ENCODE measurements around the gene VAV1. TPM values are rescaled to one million over a fixed set of nuclear protein-coding genes. Genes with fewer than 3 reads are reported as not detected.

Gene VAV1
- total and polyA plus RNA-seq, 9 of the 15 experiments (the other 6 are each of a cell fraction or from before 2014, with no cell fraction given): 0.46 to 20.1 (median 11.1) TPM

DNA sequence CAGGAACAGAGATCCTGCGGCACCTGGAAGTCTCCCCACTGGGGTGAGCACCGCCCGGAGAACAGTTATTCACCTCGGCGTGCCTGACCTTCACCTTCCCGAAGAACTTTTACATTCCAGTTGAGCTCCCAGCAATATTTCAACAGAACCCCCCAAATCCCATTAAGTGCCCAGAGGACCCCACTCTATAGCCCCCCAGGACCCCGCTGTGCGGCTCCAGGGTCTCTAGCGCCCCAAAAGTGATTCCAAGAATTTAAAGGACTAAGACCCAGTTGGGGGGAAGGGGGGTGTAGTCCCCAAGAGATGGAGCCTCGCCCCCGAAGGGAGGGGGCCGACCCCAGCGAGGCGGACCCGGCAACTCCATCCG lies 35.6 kb upstream of the VAV1 start (continued):
- TF ChIP-seq, protein P1, sequence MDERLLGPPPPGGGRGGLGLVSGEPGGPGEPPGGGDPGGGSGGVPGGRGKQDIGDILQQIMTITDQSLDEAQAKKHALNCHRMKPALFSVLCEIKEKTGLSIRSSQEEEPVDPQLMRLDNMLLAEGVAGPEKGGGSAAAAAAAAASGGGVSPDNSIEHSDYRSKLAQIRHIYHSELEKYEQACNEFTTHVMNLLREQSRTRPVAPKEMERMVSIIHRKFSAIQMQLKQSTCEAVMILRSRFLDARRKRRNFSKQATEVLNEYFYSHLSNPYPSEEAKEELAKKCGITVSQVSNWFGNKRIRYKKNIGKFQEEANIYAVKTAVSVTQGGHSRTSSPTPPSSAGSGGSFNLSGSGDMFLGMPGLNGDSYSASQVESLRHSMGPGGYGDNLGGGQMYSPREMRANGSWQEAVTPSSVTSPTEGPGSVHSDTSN (CRISPR knock-in tag; IDR thresholded peaks at IDR 0.05; ENCODE audit: low read depth): no peak
- TF ChIP-seq, protein P1 (tag; conservative IDR thresholded peaks at IDR 0.05; ENCODE audit: low read depth): no peak
- no peak for TF ChIP-seq NUFIP1 (IDR thresholded peaks at IDR 0.05; ENCODE audit: partially characterized antibody)
- TF ChIP-seq SAFB2 (IDR thresholded peaks at IDR 0.05; ENCODE audit: borderline replicate concordance, low read depth, low read length, severe bottlenecking): no peak
- no peak for TF ChIP-seq CBX2 (IDR thresholded peaks at IDR 0.05; ENCODE audit: insufficient read depth, low read length, poor library complexity, severe bottlenecking)
- TF ChIP-seq, protein P2, sequence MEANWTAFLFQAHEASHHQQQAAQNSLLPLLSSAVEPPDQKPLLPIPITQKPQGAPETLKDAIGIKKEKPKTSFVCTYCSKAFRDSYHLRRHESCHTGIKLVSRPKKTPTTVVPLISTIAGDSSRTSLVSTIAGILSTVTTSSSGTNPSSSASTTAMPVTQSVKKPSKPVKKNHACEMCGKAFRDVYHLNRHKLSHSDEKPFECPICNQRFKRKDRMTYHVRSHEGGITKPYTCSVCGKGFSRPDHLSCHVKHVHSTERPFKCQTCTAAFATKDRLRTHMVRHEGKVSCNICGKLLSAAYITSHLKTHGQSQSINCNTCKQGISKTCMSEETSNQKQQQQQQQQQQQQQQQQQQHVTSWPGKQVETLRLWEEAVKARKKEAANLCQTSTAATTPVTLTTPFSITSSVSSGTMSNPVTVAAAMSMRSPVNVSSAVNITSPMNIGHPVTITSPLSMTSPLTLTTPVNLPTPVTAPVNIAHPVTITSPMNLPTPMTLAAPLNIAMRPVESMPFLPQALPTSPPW (CRISPR knock-in tag; IDR thresholded peaks at IDR 0.05): peak; percentile 83
- TF ChIP-seq DMBX1 (CRISPR knock-in tag; IDR thresholded peaks at IDR 0.05; ENCODE audit: borderline replicate concordance): no peak
- TF ChIP-seq ZFPM2 (CRISPR knock-in tag; IDR thresholded peaks at IDR 0.05): no peak
- no peak for TF ChIP-seq ZNF785 (CRISPR knock-in tag; IDR thresholded peaks at IDR 0.05)
- no peak for TF ChIP-seq ZNF311 (CRISPR knock-in tag; IDR thresholded peaks at IDR 0.05)
- TF ChIP-seq U2AF1 (optimal IDR thresholded peaks at IDR 0.05; ENCODE audit: low read depth, low read length): no peak
- TF ChIP-seq CHD1 (IDR thresholded peaks at IDR 0.05; ENCODE audit: low read length): peak; percentile 73
- no peak for TF ChIP-seq ZNF561 (CRISPR knock-in tag; conservative IDR thresholded peaks at IDR 0.05)
- no peak for TF ChIP-seq ESRRA (IDR thresholded peaks at IDR 0.05; ENCODE audit: borderline replicate concordance, low read depth)
- peak; percentile 52; the same call in 1 of the 2 replicates for TF ChIP-seq ZBTB1 (CRISPR knock-in tag; IDR thresholded peaks at IDR 0.05; ENCODE audit: borderline replicate concordance, low read depth)
- TF ChIP-seq ARHGAP35 (IDR thresholded peaks at IDR 0.05; ENCODE audit: partially characterized antibody): no peak
- no peak for TF ChIP-seq PURB (CRISPR knock-in tag; IDR thresholded peaks at IDR 0.05; ENCODE audit: low read depth)

Measured in K562 (cell line).